K562 (cell line): ENCODE data around the gene RGS14. TPM values are rescaled to one million over a fixed set of nuclear protein-coding genes. Genes with fewer than 3 reads are reported as not detected.
A peak's percentile ranks its signal among the peaks of the same experiment; 100 is the strongest.

Experiments
- GATA2 ChIP-seq: sonication (generic); formaldehyde crosslinking; IDR thresholded peaks from 2 replicates; pipeline ENCODE4 v1.4.0; 2020; ENCODE audit warnings: mild to moderate bottlenecking, missing genetic modification reagents
- HDAC2 ChIP-seq: fragments of 450-650 bp; IDR thresholded peaks from 2 replicates; pipeline ENCODE4 v1.6.1; 2016; ENCODE audit warnings: mild to moderate bottlenecking
- HDGF ChIP-seq: fragments of 450-650 bp; IDR thresholded peaks from 2 replicates; pipeline ENCODE4 v1.6.1; 2016
- HMGN3 ChIP-seq: IDR thresholded peaks from 2 replicates; pipeline ENCODE4 v1.6.1; 2011; ENCODE audit warnings: borderline replicate concordance, low read depth, mild to moderate bottlenecking, mixed read lengths, low read length; ENCODE audit not compliant: insufficient read length; ENCODE audit errors: extremely low read depth
- HMGXB4 ChIP-seq: sonication (generic); formaldehyde crosslinking; IDR thresholded peaks from 2 replicates; pipeline ENCODE4 v1.8.1; 2023; ENCODE audit warnings: mild to moderate bottlenecking, missing genetic modification reagents
- HNRNPL ChIP-seq: fragments of 200-400 bp; formaldehyde crosslinking; IDR thresholded peaks from 2 replicates; pipeline ENCODE4 v1.6.1; 2017; ENCODE audit warnings: low read depth, mild to moderate bottlenecking, low read length
- JUN ChIP-seq, 2 experiments: sonication (generic) in 1 of 2; formaldehyde crosslinking in 1 of 2; IDR thresholded peaks; 2 replicates each; pipeline versions ENCODE4 v1.6.1 to v1.8.0; 2012 to 2022; ENCODE audit warnings: borderline replicate concordance in 2 of 2, mild to moderate bottlenecking in 2 of 2, improper control_type of control experiment in 1 of 2, low read depth in 1 of 2, low read length in 1 of 2, missing genetic modification reagents in 1 of 2
- KDM5B ChIP-seq: fragments of 200-600 bp; sonication (generic); IDR thresholded peaks from 2 replicates; pipeline ENCODE4 v1.6.1; 2012; ENCODE audit warnings: low read depth, mild to moderate bottlenecking, moderate library complexity, low read length, control low read depth, inconsistent platforms; ENCODE audit not compliant: insufficient replicate concordance
- MTA2 ChIP-seq: fragments of 450-650 bp; IDR thresholded peaks from 2 replicates; pipeline ENCODE4 v1.6.1; 2016; ENCODE audit warnings: low read depth
- NCOA6 ChIP-seq: fragments of 450-650 bp; IDR thresholded peaks from 2 replicates; pipeline ENCODE4 v1.6.1; 2017; ENCODE audit warnings: mild to moderate bottlenecking
- NFRKB ChIP-seq: fragments of 450-650 bp; IDR thresholded peaks from 2 replicates; pipeline ENCODE4 v1.6.1; 2016; ENCODE audit warnings: low read depth
- NFYB ChIP-seq: IDR thresholded peaks from 2 replicates; pipeline ENCODE4 v1.6.1; 2011; ENCODE audit warnings: mild to moderate bottlenecking, moderate library complexity; ENCODE audit not compliant: insufficient read length; ENCODE audit errors: extremely low read depth
- NRF1 ChIP-seq, 2 experiments: fragments of 450-650 bp; IDR thresholded peaks in 1 of 2; conservative IDR thresholded peaks in 1 of 2; 2 replicates each; pipeline ENCODE4 v1.6.1; 2014; ENCODE audit warnings: mild to moderate bottlenecking in 2 of 2
- PHF21A ChIP-seq: fragments of 450-650 bp; IDR thresholded peaks from 2 replicates; pipeline ENCODE4 v1.6.1; 2017; ENCODE audit warnings: low read depth, borderline replicate concordance
- RFX1 ChIP-seq: fragments of 450-650 bp; IDR thresholded peaks from 2 replicates; pipeline ENCODE4 v1.6.1; 2016; ENCODE audit warnings: mild to moderate bottlenecking, moderate library complexity
- SMARCE1 ChIP-seq: fragments of 450-650 bp; IDR thresholded peaks from 2 replicates; pipeline ENCODE4 v1.7.1; 2016; ENCODE audit warnings: mild to moderate bottlenecking
- SUPT5H ChIP-seq: fragments of 450-650 bp; IDR thresholded peaks from 2 replicates; pipeline ENCODE4 v1.6.1; 2016
- ZNF395 ChIP-seq: fragments of 200-800 bp; sonication (Bioruptor generic); IDR thresholded peaks from 2 replicates; pipeline ENCODE4 v1.6.1; 2017; ENCODE audit warnings: missing genetic modification characterization, missing compliant biosample characterization
- polyA plus RNA-seq, 8 experiments: library from polyadenylated mRNA; depleted of rRNA in 4 of 8; stranded (reverse) in 5 of 8; unstranded in 3 of 8; fragments of >200 nt; fragmentation: Nextera tagmentation in 2 of 8; fragmentation: Illumina TruSeq in 1 of 8; extraction: Ambion mirVana in 2 of 8; extraction: Trizol in 1 of 8; gene quantifications; 2 replicates each; pipeline versions ENCODE4 v1.2.1 to v1.2.3, GENCODE V29; 2011 to 2014; ENCODE audit warnings: inconsistent platforms in 1 of 8, missing spikeins in 1 of 8
- total RNA-seq, 7 experiments: library from RNA; depleted of rRNA in 6 of 7; stranded (reverse); fragments of >200 nt in 6 of 7; fragmentation: Illumina TruSeq in 2 of 7; extraction: Trizol in 2 of 7; gene quantifications; 2 replicates each; pipeline versions ENCODE4 v1.2.1 to v1.2.3, GENCODE V29; 2011 to 2021; ENCODE audit warnings: low replicate concordance in 1 of 7
- TF ChIP-seq, protein P1 (sequence below): fragments of 200-800 bp; sonication (Bioruptor generic); IDR thresholded peaks from 2 replicates; pipeline ENCODE4 v1.6.1; 2016; ENCODE audit warnings: missing genetic modification characterization, missing compliant biosample characterization

RGS14 gene
- total and polyA plus RNA-seq, 9 of the 15 experiments (the other 6 are each of a cell fraction or from before 2014, with no cell fraction given), result 0.28 to 75.9 (median 34.5) TPM

- TF ChIP-seq ZNF395 (CRISPR knock-in tag) (0 out of 2 replicates have a peak, but pooled peaks have one; percentile 23), SUPT5H (peak; percentile 47; the same call in 1 of the 2 replicates), NFRKB (0 out of 2 replicates have a peak, but pooled peaks have one; percentile 57), RFX1 (no peak), SMARCE1 (0 out of 2 replicates have a peak, but pooled peaks have one; percentile 12), NFYB (no peak), KDM5B (peak; percentile 51), JUN (IDR thresholded peaks at IDR 0.05; ENCODE audit: borderline replicate concordance, low read depth, low read length) (no peak), JUN (CRISPR knock-in tag; IDR thresholded peaks at IDR 0.05; ENCODE audit: borderline replicate concordance) (no peak), NCOA6 (no peak), HDAC2 (peak; percentile 10; the same call in 1 of the 2 replicates), HDGF (no peak; the same call in 1 of the 2 replicates), NRF1 (conservative IDR thresholded peaks at IDR 0.05 in 1 of 2, IDR thresholded peaks at IDR 0.05 in 1 of 2) (peak; percentile 76 to 80), HNRNPL (0 out of 2 replicates have a peak, but pooled peaks have one; percentile 51), GATA2 (CRISPR knock-in tag) (no peak), HMGN3 (peak; percentile 61), PHF21A (peak; percentile 62; the same call in 1 of the 2 replicates), MTA2 (0 out of 2 replicates have a peak, but pooled peaks have one; percentile 6), HMGXB4 (CRISPR knock-in tag) (no peak)
- TF ChIP-seq, protein P1, sequence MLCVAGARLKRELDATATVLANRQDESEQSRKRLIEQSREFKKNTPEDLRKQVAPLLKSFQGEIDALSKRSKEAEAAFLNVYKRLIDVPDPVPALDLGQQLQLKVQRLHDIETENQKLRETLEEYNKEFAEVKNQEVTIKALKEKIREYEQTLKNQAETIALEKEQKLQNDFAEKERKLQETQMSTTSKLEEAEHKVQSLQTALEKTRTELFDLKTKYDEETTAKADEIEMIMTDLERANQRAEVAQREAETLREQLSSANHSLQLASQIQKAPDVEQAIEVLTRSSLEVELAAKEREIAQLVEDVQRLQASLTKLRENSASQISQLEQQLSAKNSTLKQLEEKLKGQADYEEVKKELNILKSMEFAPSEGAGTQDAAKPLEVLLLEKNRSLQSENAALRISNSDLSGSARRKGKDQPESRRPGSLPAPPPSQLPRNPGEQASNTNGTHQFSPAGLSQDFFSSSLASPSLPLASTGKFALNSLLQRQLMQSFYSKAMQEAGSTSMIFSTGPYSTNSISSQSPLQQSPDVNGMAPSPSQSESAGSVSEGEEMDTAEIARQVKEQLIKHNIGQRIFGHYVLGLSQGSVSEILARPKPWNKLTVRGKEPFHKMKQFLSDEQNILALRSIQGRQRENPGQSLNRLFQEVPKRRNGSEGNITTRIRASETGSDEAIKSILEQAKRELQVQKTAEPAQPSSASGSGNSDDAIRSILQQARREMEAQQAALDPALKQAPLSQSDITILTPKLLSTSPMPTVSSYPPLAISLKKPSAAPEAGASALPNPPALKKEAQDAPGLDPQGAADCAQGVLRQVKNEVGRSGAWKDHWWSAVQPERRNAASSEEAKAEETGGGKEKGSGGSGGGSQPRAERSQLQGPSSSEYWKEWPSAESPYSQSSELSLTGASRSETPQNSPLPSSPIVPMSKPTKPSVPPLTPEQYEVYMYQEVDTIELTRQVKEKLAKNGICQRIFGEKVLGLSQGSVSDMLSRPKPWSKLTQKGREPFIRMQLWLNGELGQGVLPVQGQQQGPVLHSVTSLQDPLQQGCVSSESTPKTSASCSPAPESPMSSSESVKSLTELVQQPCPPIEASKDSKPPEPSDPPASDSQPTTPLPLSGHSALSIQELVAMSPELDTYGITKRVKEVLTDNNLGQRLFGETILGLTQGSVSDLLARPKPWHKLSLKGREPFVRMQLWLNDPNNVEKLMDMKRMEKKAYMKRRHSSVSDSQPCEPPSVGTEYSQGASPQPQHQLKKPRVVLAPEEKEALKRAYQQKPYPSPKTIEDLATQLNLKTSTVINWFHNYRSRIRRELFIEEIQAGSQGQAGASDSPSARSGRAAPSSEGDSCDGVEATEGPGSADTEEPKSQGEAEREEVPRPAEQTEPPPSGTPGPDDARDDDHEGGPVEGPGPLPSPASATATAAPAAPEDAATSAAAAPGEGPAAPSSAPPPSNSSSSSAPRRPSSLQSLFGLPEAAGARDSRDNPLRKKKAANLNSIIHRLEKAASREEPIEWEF (CRISPR knock-in tag), result no peak
Observed at GRCh38 chr5:177362610-177363507, 5.1 kb downstream of the RGS14 start (continued).
